GM23338 (cell line): ENCODE data around the gene JARID2. TPM values are rescaled to one million over a fixed set of nuclear protein-coding genes. Genes with fewer than 3 reads are reported as not detected.

Experiments used
- ATAC-seq: fragments of 200-7000 bp; cut with Tn5 transposase; 3 replicates; pipeline ENCODE4 v1.9.1; 2020
- DNase-seq: peaks from one replicate; pipeline ENCODE4 v3.0.0-alpha.2; 2015; ENCODE audit warnings: low spot score
- H2AFZ ChIP-seq: fragments of 200-600 bp; sonication (generic); 2 replicates; pipeline ENCODE4 v1.8.0; 2016; ENCODE audit warnings: antibody characterized with exemption, mild to moderate bottlenecking, moderate library complexity
- H3F3A ChIP-seq: fragments of 200-600 bp; sonication (generic); replicated peaks from 2 replicates; pipeline ENCODE4 v1.8.0; 2017; ENCODE audit warnings: antibody characterized with exemption, mixed run types, low read depth
- H3K27ac ChIP-seq: fragments of 200-600 bp; sonication (generic); 2 replicates; pipeline ENCODE4 v1.6.1; 2016; ENCODE audit warnings: low read depth
- H3K27me3 ChIP-seq: fragments of 200-600 bp; sonication (generic); 2 replicates; pipeline ENCODE4 v1.8.0; 2016; ENCODE audit warnings: mild to moderate bottlenecking, mixed run types, moderate library complexity; ENCODE audit not compliant: insufficient read depth
- H3K36me3 ChIP-seq: fragments of 200-600 bp; sonication (generic); 2 replicates; pipeline ENCODE4 v1.8.0; 2016; ENCODE audit warnings: mild to moderate bottlenecking; ENCODE audit not compliant: insufficient read depth
- H3K4me1 ChIP-seq: fragments of 200-600 bp; sonication (generic); 2 replicates; pipeline ENCODE4 v1.8.0; 2016; ENCODE audit warnings: mild to moderate bottlenecking, moderate library complexity; ENCODE audit not compliant: insufficient read depth
- H3K4me2 ChIP-seq: fragments of 200-600 bp; sonication (generic); 2 replicates; pipeline ENCODE4 v1.7.1; 2017; ENCODE audit warnings: mixed run types
- H3K4me3 ChIP-seq: fragments of 200-600 bp; sonication (generic); 2 replicates; pipeline ENCODE4 v1.6.1; 2016; ENCODE audit warnings: mixed run types
- H3K79me2 ChIP-seq: fragments of 200-600 bp; sonication (generic); replicated peaks from 2 replicates; pipeline ENCODE4 v1.8.0; 2017; ENCODE audit warnings: mild to moderate bottlenecking; ENCODE audit not compliant: insufficient read depth
- H3K9me2 ChIP-seq: fragments of 200-600 bp; sonication (generic); 2 replicates; pipeline ENCODE4 v1.8.0; 2017; ENCODE audit not compliant: insufficient read depth
- H4K20me1 ChIP-seq: fragments of 200-600 bp; sonication (generic); replicated peaks from 2 replicates; pipeline ENCODE4 v1.8.0; 2017; ENCODE audit warnings: mild to moderate bottlenecking; ENCODE audit not compliant: insufficient read depth
- H3K27ac Mint-ChIP-seq: 2 replicates; pipeline ENCODE4 v1.8.0; 2020; ENCODE audit warnings: inconsistent platforms, mild to moderate bottlenecking, moderate library complexity, mixed read lengths
- H3K27me3 Mint-ChIP-seq: 3 replicates; pipeline ENCODE4 v1.8.0; 2022; ENCODE audit warnings: low read depth, mild to moderate bottlenecking, moderate library complexity, mixed read lengths, inconsistent platforms; ENCODE audit not compliant: insufficient read depth, poor library complexity
- H3K36me3 Mint-ChIP-seq: 3 replicates; pipeline ENCODE4 v1.8.0; 2021; ENCODE audit warnings: low read depth, mild to moderate bottlenecking, inconsistent platforms, moderate library complexity, mixed read lengths
- H3K4me1 Mint-ChIP-seq: 3 replicates; pipeline ENCODE4 v1.8.0; 2020; ENCODE audit warnings: mild to moderate bottlenecking, inconsistent platforms, mixed read lengths
- H3K4me3 Mint-ChIP-seq: 3 replicates; pipeline ENCODE4 v1.8.0; 2021; ENCODE audit warnings: moderate library complexity, mild to moderate bottlenecking, inconsistent platforms, mixed read lengths
- H3K9me3 Mint-ChIP-seq: 3 replicates; pipeline ENCODE4 v1.8.0; 2020; ENCODE audit warnings: moderate library complexity, mild to moderate bottlenecking, inconsistent platforms, mixed read lengths
- CREB1 ChIP-seq: fragments of 250-450 bp; sonication (Bioruptor Pico); IDR thresholded peaks from 2 replicates; pipeline ENCODE4 v1.5.0; 2020; ENCODE audit warnings: low read depth, mild to moderate bottlenecking, moderate library complexity
- ETS1 ChIP-seq: IDR thresholded peaks from 2 replicates; pipeline ENCODE4 v1.6.1; 2016; ENCODE audit warnings: antibody characterized with exemption
- EZH2phosphoT487 ChIP-seq: fragments of 200-600 bp; sonication (generic); IDR thresholded peaks from one replicate; pipeline ENCODE4 v1.8.1; 2018; ENCODE audit warnings: antibody characterized with exemption; ENCODE audit not compliant: unreplicated experiment
- JUNB ChIP-seq: IDR thresholded peaks from one replicate; pipeline ENCODE4 v1.6.1; 2016; ENCODE audit warnings: antibody characterized with exemption; ENCODE audit not compliant: unreplicated experiment
- NANOG ChIP-seq: IDR thresholded peaks from 2 replicates; pipeline ENCODE4 v1.6.1; 2016; ENCODE audit warnings: antibody characterized with exemption, borderline replicate concordance
- POLR2AphosphoS5 ChIP-seq: IDR thresholded peaks from 2 replicates; pipeline ENCODE4 v1.6.1; 2016; ENCODE audit warnings: antibody characterized with exemption, low read depth
- STAT1 ChIP-seq: IDR thresholded peaks from one replicate; pipeline ENCODE4 v1.6.1; 2016; ENCODE audit warnings: antibody characterized with exemption; ENCODE audit not compliant: unreplicated experiment
- ZNF331 ChIP-seq: fragments of 250-450 bp; sonication (Bioruptor Pico); IDR thresholded peaks from 2 replicates; pipeline ENCODE4 v1.5.0; 2020; ENCODE audit warnings: low read depth, mild to moderate bottlenecking, moderate library complexity
- polyA plus RNA-seq: library from polyadenylated mRNA; unstranded; fragments of >200 nt; fragmentation: Nextera tagmentation; extraction: Ambion mirVana; gene quantifications from 2 replicates; pipeline ENCODE4 v1.2.1, GENCODE V29; 2016
- total RNA-seq: library from RNA; depleted of rRNA; stranded (reverse); fragments of >200 nt; shearing (Covaris generic); gene quantifications from 2 replicates; pipeline ENCODE4 v1.2.3, GENCODE V29; 2014

JARID2 gene
- total and polyA plus RNA-seq, 2 experiments from 2014 or later, result 92.8 to 196 TPM

GRCh38 chr6:15483060-15483459 is 237.2 kb downstream of the JARID2 start:
- H3K9me3 Mint-ChIP-seq, result no peaks in the 10 kb centered on the region; the same call in 2 of the 3 replicates
- no peak for TF ChIP-seq POLR2AphosphoS5
- Histone ChIP-seq H3K4me2 (no peak overlapping the region), H3K36me3 (peaks cover 10% of the 10 kb centered on the region), H3K79me2 (peaks cover 97% of the 10 kb centered on the region), H3K4me1 (peaks cover 82% of the 10 kb centered on the region), H3K9me2 (no peaks in the 10 kb centered on the region), H4K20me1 (peaks cover 92% of the 10 kb centered on the region), H3K4me3 (no peak overlapping the region), H2AFZ (no peak overlapping the region), H3K27ac (no peak overlapping the region), H3F3A (peaks cover 8% of the 10 kb centered on the region; the same call in 1 of the 2 replicates), H3K27me3 (no peaks in the 10 kb centered on the region)
- H3K36me3 Mint-ChIP-seq, result peaks cover 22% of the 10 kb centered on the region
- peaks cover 77% of the 10 kb centered on the region for H3K4me1 Mint-ChIP-seq
- DNase-seq (no peak), ATAC-seq (no peak)
- H3K4me3 Mint-ChIP-seq, result no peak overlapping the region
- peaks cover 28% of the 10 kb centered on the region for H3K27me3 Mint-ChIP-seq
- no peak overlapping the region for H3K27ac Mint-ChIP-seq

GRCh38 chr6:15484140-15484539 is 238.3 kb downstream of the JARID2 start:
- TF ChIP-seq POLR2AphosphoS5 (peak; percentile 15; the same call in 1 of the 2 replicates), ZNF331 (no peak), NANOG (no peak), STAT1 (no peak)
- Mint-ChIP-seq H3K4me3 (no peak overlapping the region; the same call in 2 of the 3 replicates), H3K9me3 (no peaks in the 10 kb centered on the region; the same call in 2 of the 3 replicates), H3K27ac (no peak overlapping the region), H3K36me3 (peaks cover 30% of the 10 kb centered on the region), H3K27me3 (peaks cover 22% of the 10 kb centered on the region), H3K4me1 (peaks cover 78% of the 10 kb centered on the region)
- Histone ChIP-seq H3K27ac (0 out of 2 replicates have a peak overlapping the region, but pooled peaks have one; percentile 4), H3K4me1 (peaks cover 82% of the 10 kb centered on the region), H3K79me2 (peaks cover 97% of the 10 kb centered on the region), H3K4me2 (peak overlapping the region; percentile 44; the same call in 1 of the 2 replicates), H3K36me3 (peaks cover 21% of the 10 kb centered on the region), H3K4me3 (no peak overlapping the region), H3F3A (peaks cover 14% of the 10 kb centered on the region), H2AFZ (no peak overlapping the region), H3K27me3 (no peaks in the 10 kb centered on the region), H4K20me1 (peaks cover 92% of the 10 kb centered on the region), H3K9me2 (no peaks in the 10 kb centered on the region)
- no peak for DNase-seq
- no peak for ATAC-seq

- no peak overlapping the region; the same call in 1 of the 2 replicates for H3K27ac Mint-ChIP-seq
- ATAC-seq (no peak), DNase-seq (no peak)
- Histone ChIP-seq H3K79me2 (peaks cover 97% of the 10 kb centered on the region), H3K4me3 (no peak overlapping the region), H3K9me2 (no peaks in the 10 kb centered on the region), H3K27me3 (no peaks in the 10 kb centered on the region), H3K36me3 (peaks cover 25% of the 10 kb centered on the region), H3K4me1 (peaks cover 79% of the 10 kb centered on the region), H3K27ac (no peak overlapping the region), H2AFZ (no peak overlapping the region), H3F3A (peaks cover 21% of the 10 kb centered on the region), H3K4me2 (0 out of 2 replicates have a peak overlapping the region, but pooled peaks have one; percentile 24), H4K20me1 (peaks cover 92% of the 10 kb centered on the region)
- peaks cover 79% of the 10 kb centered on the region for H3K4me1 Mint-ChIP-seq
- H3K9me3 Mint-ChIP-seq, result no peaks in the 10 kb centered on the region; the same call in 2 of the 3 replicates
- H3K36me3 Mint-ChIP-seq, result peaks cover 36% of the 10 kb centered on the region
- peaks cover 22% of the 10 kb centered on the region for H3K27me3 Mint-ChIP-seq
- no peak for TF ChIP-seq JUNB
- TF ChIP-seq ETS1, result no peak
- TF ChIP-seq STAT1, result no peak
- no peak for TF ChIP-seq CREB1
- no peak for TF ChIP-seq EZH2phosphoT487
- H3K4me3 Mint-ChIP-seq, result no peak overlapping the region
These were observed 239.0 kb downstream of the JARID2 start for GRCh38 chr6:15484821-15485220.
